HCT116 (cell line): ENCODE results near the gene CMIP.

Experiments
- CTCF ChIP-seq, 3 experiments: fragments of 200-600 bp in 1 of 3; sonication (generic) in 1 of 3; IDR thresholded peaks in 2 of 3; conservative IDR thresholded peaks in 1 of 3; 2 replicates each; pipeline ENCODE4 v1.5.1; 2012 to 2017; ENCODE audit warnings: low read depth in 2 of 3, low read length in 2 of 3, antibody characterized with exemption in 1 of 3, borderline replicate concordance in 1 of 3, control low read depth in 1 of 3, mild to moderate bottlenecking in 1 of 3, mixed read lengths in 1 of 3, mixed run types in 1 of 3, moderate library complexity in 1 of 3; ENCODE audit not compliant: insufficient read depth in 1 of 3
- EZH2 ChIP-seq: fragments of 200-600 bp; sonication (generic); IDR thresholded peaks from 2 replicates; pipeline ENCODE4 v1.6.1; 2017; ENCODE audit warnings: antibody characterized with exemption, mixed run types
- EZH2phosphoT487 ChIP-seq: fragments of 200-600 bp; IDR thresholded peaks from 2 replicates; pipeline ENCODE4 v1.6.1; 2018; ENCODE audit warnings: antibody characterized with exemption, borderline replicate concordance
- MAX ChIP-seq: IDR thresholded peaks from 2 replicates; pipeline ENCODE4 v1.6.1; 2012
- POLR2A ChIP-seq: IDR thresholded peaks from 2 replicates; pipeline ENCODE4 v1.7.0; 2011; ENCODE audit warnings: borderline replicate concordance; ENCODE audit not compliant: insufficient read depth, insufficient read length; ENCODE audit errors: extremely low read depth
- POLR2AphosphoS5 ChIP-seq: IDR thresholded peaks from 2 replicates; pipeline ENCODE4 v1.6.1; 2011; ENCODE audit warnings: mild to moderate bottlenecking, low read depth, low read length, moderate library complexity
- ZNF274 ChIP-seq: fragments of 200-500 bp; sonication (Bioruptor generic); IDR thresholded peaks from 2 replicates; pipeline ENCODE4 v1.6.1; 2014; ENCODE audit warnings: mild to moderate bottlenecking, low read depth, low read length, inconsistent platforms
- TF ChIP-seq, protein P1 (sequence below): IDR thresholded peaks from 2 replicates; pipeline ENCODE4 v1.6.1; 2012

DNA sequence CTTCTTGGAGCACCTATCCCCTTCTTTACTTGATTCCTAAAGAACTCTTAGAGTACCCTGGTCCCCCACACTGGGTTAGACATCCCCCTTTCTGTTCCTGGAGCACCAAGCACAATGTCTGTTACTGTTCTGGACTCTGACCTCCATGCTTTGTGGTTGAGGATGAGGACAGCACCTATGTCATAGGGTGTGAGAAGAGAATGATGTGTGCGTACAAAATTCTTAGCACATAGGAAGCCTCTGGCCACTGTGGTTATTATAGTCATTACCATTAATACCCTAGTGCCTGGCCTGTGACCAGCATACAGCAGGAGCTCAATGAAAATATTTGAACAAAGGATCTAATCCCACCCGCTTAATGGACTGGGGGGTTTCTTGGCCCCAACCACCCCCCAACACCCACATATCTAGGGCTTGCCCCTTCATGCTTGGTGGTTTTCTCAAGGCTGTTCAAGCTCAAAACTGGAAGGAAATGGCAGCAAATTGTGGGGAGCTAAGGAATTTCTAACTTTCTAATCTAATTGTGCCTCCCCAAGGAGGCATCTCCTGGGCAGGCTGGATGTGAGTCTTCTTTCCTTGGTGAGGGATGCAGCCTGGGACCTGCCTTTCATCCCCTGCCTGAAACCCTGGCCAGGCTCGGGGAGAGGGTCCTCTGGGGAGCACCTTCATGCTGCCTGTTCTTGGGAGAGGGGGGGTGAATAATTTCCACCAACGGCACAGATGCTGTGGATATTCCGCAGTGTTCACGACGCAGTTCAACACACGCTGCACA, 1.5 kb upstream of the CMIP start:
- TF ChIP-seq CTCF (IDR thresholded peaks at IDR 0.05 in 2 of 3, conservative IDR thresholded peaks at IDR 0.05 in 1 of 3; ENCODE audit: borderline replicate concordance in 1 of 3, insufficient read depth in 1 of 3, low read depth in 2 of 3, low read length in 2 of 3) (no peak), POLR2A (no peak), EZH2 (no peak), EZH2phosphoT487 (no peak), POLR2AphosphoS5 (no peak), ZNF274 (no peak), MAX (no peak)
- TF ChIP-seq, protein P1, sequence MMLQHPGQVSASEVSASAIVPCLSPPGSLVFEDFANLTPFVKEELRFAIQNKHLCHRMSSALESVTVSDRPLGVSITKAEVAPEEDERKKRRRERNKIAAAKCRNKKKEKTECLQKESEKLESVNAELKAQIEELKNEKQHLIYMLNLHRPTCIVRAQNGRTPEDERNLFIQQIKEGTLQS = no peak
